ENCODE results near the gene CADPS2.

The CADPS2 gene

GRCh38 chr7:122766593-122766992 is 119.7 kb downstream of the CADPS2 start:
- DNase-seq: no peak

DNA sequence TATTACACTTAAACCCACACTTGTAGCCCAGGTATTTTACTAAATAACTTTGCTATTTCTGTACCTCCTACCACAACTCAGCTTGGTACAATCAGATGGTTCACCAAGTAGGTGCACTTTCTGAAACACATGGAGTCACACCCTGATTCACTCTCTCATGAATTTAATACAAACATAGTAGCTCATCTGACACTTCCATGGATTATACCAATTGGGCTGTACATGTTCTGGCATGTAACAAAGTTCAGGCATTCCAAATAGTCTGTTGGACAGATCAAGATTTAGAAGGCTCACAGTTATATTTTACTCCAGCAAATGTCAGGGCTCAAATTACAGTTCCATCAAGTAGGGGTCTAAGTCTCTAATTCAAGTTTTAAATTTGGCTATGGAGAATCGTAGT is 121.4 kb downstream of the CADPS2 start:
- DNase-seq: no peak

DNA sequence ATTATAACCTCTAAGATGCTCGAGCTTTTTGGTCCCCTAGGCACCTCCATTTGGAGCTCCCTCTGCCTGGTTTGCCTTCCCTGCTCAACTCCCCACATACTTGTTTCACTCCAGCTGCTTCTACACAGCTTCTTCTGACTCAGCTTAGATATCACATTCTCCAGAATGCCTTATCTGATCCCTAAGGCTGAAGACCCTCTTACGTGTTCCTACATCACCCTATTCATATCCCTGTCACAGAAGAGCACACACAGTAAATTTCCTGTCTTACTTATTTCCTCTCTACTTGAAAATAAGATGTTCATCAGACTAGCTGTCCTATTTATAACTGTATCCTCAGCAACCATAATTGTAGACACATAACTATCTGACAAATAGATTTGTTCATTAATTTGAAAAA is 122.2 kb downstream of the CADPS2 start:
- DNase-seq: no peak

DNA sequence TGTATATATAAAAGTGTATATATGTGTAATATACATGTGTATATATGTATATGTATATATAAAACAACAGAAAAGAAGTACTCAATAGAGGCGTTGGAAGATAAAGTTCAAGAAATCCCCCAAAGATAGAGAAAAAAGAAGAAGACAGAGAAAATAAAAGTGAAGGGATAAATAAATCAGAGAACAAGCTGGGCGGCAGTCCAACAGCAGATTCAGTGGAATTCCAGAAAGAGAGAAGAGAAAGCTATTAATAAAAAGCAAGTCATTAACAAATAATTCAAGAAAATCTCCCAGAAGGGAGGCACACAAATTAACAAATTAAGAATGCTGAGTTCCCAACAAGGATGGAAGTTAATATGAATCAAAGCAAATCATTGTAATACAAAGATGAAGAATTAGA is 124.2 kb downstream of the CADPS2 start:
- DNase-seq: no peak

DNA sequence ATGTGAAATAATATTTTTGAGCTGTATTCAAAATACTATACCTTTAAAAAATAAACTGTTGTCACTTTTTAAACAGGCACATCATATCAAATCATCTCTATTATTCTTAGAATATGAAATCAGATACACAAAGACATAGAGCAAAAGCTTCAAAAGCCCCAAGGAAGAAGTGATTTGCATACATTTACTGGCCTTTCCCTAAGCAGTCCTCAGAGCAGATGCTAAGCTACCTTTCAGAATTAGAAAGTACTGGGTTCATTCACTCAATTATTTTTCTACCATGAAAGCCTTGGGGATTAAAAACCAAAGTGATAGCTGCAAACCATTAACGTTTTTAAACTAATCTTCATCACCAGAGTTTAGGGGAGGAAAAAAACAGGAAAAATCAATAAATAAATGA is 127.8 kb downstream of the CADPS2 start:
- DNase-seq: no peak

- DNase-seq: no peak
Observed at GRCh38 chr7:122756860-122757259, 129.4 kb downstream of the CADPS2 start.

DNA sequence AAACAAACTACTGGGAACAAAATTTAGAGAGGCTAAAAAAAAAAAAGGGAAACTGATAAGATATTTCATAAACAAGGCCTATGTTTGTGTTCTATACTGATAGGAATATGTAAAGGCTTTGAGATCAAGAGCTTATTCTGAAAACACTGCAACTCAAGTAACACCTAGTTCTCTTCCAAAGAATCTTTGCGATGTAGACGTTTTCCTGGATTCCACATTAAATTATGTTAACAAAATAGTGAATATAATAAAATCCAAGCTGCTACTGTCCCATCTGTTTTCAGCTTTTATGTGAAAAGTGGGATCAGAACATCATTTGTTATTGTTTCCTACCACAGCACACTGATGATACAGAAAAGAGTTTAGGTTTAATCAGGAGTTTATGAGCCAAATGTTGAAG is 130.6 kb downstream of the CADPS2 start:
- DNase-seq: no peak

DNA sequence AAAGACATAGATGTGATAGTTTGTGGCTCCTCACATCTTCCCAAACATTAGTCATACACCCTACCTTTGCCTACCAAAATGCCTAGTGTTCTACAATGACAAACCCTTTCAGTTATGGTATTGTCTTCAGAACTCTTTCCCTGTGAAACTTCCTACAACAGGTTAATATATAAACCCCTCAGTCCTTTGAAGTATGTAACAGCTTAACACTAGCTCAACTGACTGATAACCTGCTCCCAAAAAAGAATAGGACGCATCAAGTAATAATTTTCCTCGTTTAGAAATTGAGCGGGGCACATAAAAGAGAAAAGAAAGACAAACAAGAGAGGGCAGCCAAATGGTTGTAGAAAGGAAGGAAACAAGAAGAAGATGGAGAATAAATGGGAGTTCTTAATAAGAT is 133.7 kb downstream of the CADPS2 start:
- no peak for DNase-seq

- no peak for DNase-seq
Observed at GRCh38 chr7:122750389-122750788, 135.9 kb downstream of the CADPS2 start.

GRCh38 chr7:122748195-122748594 is 138.1 kb downstream of the CADPS2 start:
- no peak for DNase-seq

DNA sequence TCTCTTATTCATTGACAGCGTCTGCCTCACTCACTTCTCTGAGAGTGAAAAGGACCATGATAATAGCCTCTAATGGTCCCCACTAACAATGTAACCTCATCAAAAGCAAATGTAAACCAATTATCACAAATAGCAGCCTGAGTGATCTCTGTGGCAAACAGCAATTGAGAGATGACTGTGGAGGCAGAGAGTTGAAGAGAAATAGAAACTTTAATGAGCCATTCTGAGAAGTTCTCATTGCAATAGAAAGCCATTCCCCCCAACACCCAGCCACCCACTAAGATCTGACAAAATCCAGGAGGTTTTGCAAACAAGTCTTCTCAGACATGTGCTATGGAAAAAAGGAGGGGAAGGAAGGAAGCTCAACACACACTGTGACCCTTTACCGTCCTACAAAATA is 139.3 kb downstream of the CADPS2 start:
- DNase-seq: no peak

DNA sequence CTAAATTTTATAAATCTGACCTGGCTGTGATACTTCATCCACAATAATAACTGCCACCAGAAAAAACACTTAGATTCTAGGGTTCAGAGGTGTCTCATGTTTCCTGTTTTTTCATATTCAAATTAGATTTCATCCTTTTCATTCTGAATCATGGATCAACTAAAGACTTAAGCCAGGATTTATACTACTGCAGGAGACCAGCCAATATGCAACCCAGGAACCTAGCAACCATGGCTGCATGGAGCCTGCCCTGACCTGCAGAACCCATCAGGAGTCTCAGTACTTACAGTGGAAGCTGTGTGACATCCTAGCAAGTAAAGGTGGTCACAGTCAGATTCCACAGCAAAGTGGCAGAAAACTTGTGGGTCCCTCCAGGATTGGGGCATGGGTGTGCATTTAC is 143.0 kb downstream of the CADPS2 start:
- no peak for DNase-seq

DNA sequence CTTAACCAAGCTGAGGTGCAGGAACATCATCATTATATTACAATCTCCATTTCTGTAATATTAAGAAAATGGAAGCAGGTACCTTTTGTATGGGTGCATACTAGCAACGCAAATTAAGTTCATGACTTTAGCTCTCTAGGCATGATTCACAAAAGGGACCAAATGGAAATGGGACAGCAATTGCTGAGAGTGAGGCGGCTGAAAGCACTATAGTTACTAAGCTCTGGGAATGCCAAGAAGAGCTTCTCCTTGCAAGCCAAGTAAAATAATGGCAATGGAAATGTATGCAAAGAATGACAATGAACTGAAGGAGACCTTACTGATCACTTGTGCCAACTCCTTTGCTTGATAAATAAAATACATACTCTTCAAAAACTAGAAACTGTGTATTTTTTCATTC is 147.3 kb downstream of the CADPS2 start:
- DNase-seq: no peak

DNA sequence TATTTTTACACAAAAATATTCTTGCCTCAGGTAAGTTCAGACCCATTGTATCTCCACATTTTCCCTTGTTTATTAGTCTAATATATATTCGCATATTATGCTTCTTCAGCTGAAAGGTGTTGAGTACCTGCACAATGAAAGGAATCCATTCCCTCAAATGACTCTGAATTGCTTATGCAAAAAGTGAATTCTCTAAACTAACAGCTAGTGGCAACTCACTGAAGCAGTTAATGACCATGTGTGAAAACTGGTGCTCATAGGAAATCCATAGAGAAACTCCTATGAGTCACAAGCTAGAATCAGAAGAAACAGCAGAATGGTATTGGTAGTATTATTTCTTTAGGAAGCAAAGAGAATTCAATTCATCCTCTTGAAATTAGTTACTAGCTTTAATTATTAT is 150.1 kb downstream of the CADPS2 start:
- DNase-seq: no peak

- no peak for DNase-seq
Observed at GRCh38 chr7:122727759-122728158, 158.5 kb downstream of the CADPS2 start.

DNA sequence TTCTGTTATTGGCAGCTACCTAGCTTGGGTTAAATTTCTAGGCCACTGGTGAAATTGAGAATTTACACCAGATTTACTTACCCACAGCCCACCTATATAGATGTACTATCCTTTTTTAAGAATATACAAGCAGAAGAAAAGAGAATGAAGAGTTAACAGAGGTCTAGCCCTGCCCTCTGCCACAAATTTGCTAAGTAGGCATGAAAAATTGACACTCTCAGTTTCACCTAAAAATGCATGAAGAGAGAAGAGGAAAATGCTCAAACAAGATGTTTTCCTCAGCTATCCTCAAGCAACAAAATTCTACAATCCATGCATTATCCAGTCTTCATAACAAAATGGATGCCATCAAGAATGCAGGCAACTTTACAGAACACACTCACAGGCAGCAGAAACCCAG is 158.9 kb downstream of the CADPS2 start:
- DNase-seq: no peak

DNA sequence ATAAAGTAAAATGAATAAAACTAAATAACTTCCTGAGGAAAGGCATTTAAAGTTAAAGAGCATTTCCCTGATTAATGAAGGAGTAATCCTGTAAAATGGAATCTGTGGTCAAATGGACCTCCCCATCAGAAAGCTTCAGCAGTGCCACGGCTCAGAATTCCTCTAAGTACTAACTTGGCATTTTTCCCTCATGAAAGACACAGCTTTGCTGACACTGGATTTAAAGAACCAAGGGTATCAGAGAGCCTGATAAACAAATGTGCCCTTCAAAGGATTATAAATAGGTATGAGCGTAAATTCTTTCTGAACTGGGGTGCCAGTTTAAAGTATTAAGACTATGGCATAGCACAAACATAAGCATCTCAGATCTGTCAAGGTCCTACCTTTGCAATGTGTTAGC is 159.4 kb downstream of the CADPS2 start:
- no peak for DNase-seq

DNA sequence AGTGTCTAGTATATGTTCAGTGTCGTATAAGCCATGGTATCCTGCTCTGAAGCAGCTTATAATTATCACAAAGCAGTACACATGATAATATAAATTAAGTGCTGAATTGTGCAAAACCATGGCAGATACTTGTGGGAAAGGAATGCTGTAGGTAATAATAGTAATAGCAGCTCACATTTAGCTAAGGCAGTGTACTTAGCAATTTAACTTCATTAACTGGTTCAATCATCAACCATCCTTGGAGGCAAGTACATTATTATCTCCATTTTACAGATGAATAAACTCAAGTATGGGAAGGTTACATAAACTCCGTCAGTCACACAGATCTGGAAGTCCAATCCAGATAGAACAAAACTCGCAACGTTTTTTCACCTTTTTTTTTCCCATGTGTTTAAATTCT is 161.9 kb downstream of the CADPS2 start:
- no peak for DNase-seq

GRCh38 chr7:122719010-122719578 is 167.2 kb downstream of the CADPS2 start:
- no peak for DNase-seq

DNA sequence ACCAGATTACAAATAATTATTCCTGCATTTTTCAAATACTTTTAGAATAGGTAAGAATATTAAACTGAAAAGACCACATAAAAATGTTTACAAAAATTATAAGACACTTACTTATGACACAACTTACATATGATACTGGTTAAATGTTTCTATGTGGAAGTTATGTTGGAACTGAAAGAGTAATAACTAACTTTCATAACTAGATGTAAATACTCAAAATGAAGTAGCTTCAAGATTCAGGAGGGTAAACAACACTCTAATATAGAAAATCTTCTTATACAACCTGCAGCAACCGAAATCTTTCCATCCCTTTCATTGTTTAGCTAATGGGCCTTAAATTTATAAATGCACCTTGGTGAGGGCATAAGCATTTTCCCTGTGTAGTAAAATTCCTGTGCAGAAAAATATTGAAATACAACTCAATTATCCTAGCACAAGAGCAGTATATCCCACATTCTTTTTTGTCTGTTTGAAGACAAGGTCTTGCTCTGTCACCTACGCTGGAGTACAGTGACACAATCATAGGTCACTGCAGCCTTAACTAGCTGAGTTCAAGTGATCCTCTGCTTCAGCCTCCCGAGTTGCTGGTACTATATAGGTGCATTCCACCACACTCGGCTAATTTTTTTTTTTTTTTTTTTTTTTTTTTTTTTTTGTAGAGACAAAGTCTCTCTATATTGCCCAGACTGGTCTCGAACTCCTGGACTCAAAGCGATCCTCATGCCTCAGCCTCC is 168.7 kb downstream of the CADPS2 start:
- no peak for DNase-seq

- DNase-seq: no peak
Observed at GRCh38 chr7:122715183-122715582, 171.1 kb downstream of the CADPS2 start.

- DNase-seq: no peak
Observed at GRCh38 chr7:122710916-122711315, 175.3 kb downstream of the CADPS2 start.

DNA sequence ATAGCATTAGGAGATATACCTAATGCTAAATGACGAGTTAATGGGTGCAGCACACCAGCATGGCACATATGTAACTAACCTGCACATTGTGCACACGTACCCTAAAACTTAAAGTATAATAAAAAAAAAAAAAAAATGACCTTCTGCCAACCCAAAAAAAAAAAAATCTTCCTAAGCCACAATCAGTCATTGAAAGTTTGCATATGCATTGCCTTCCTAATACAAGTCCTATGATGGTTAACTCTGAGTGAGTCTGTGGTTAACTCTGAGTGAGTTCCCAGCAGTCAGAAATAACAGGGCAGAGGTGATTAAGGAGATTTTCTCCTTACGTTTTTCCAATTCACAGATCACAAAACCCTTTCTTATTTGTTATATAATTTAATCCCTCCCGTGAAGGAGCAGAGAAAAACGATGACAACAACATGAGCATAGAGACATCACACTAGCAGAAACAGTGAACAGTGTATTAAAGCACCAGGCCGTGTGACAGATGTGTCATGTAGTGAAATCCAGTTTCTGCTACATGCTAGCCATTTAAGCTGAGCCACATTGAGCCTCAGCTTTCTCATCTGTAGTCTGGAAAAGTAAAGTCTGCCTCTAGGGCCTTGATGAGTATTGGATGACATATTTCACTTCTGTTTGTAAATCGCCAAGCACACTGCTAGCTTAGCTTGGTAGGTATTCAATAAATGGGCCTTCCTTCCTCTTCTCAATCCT is 176.2 kb downstream of the CADPS2 start:
- no peak for DNase-seq

DNA sequence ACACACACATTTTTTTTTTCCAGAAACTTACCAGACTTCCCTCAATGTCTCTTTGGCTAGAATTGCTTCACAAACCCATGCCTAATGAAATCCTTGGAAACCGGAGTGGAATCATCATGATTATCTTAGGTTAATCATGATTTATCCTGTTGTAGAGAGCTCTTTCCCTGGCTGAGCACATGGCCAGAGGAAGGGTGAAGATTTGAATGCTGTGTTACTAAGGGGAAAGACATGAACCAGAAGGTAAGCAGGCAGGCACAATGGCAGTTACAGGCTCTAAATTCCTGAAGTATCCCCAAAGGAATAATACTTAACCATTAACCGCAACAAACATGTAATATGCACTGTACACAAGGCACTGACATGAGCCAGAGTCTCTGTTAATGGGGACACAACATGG is 179.4 kb downstream of the CADPS2 start:
- DNase-seq: no peak
